ENCODE data around the gene HOXA2.

HOXA2 gene

GRCh38 chr7:27144781-27145164, 42.3 kb upstream of the HOXA2 start:
- no peaks in the 10 kb centered on the region for H3K4me1 Mint-ChIP-seq (ENCODE audit: low read depth)
- no peak overlapping the region for H3K4me3 Mint-ChIP-seq
- no peaks in the 10 kb centered on the region for H3K9me3 Mint-ChIP-seq
- no peak overlapping the region for H3K27ac Mint-ChIP-seq
- H3K27me3 Mint-ChIP-seq (ENCODE audit: low read depth) = peaks cover 38% of the 10 kb centered on the region
- no peak for DNase-seq (ENCODE audit: low spot score)
- no peaks in the 10 kb centered on the region for H3K36me3 Mint-ChIP-seq (ENCODE audit: low read depth)

GRCh38 chr7:27143950-27144780, 41.7 kb upstream of the HOXA2 start:
- Mint-ChIP-seq H3K4me1 (ENCODE audit: low read depth) (no peaks in the 10 kb centered on the region), H3K4me3 (no peak overlapping the region), H3K9me3 (no peaks in the 10 kb centered on the region), H3K36me3 (ENCODE audit: low read depth) (no peaks in the 10 kb centered on the region), H3K27me3 (ENCODE audit: low read depth) (peaks cover 31% of the 10 kb centered on the region), H3K27ac (no peak overlapping the region)
- no peak for DNase-seq (ENCODE audit: low spot score)

- Mint-ChIP-seq H3K27me3 (ENCODE audit: low read depth) (peaks cover 23% of the 10 kb centered on the region), H3K9me3 (no peaks in the 10 kb centered on the region), H3K36me3 (ENCODE audit: low read depth) (no peaks in the 10 kb centered on the region), H3K27ac (no peak within 1 kb of the TSS), H3K4me1 (ENCODE audit: low read depth) (no peaks in the 10 kb centered on the region), H3K4me3 (no peak within 1 kb of the TSS)
- no peak for DNase-seq (ENCODE audit: low spot score)
These were observed 40.8 kb upstream of the HOXA2 start, which contains the start of gene HOXA5 for GRCh38 chr7:27143023-27143949. Gene HOXA5 (minus strand): TSS chr7:27143681. CDS start chr7:27143607, 74 bp downstream.

GRCh38 chr7:27142580-27143022, 40.1 kb upstream of the HOXA2 start:
- H3K36me3 Mint-ChIP-seq (ENCODE audit: low read depth) = no peaks in the 10 kb centered on the region
- DNase-seq (ENCODE audit: low spot score) = no peak
- peaks cover 22% of the 10 kb centered on the region for H3K27me3 Mint-ChIP-seq (ENCODE audit: low read depth)
- H3K27ac Mint-ChIP-seq = no peak overlapping the region
- no peaks in the 10 kb centered on the region for H3K9me3 Mint-ChIP-seq
- H3K4me3 Mint-ChIP-seq = no peak overlapping the region
- H3K4me1 Mint-ChIP-seq (ENCODE audit: low read depth) = no peaks in the 10 kb centered on the region

- H3K36me3 Mint-ChIP-seq (ENCODE audit: low read depth) = no peaks in the 10 kb centered on the region
- H3K27ac Mint-ChIP-seq = no peak overlapping the region
- H3K4me1 Mint-ChIP-seq (ENCODE audit: low read depth) = no peaks in the 10 kb centered on the region
- DNase-seq (ENCODE audit: low spot score) = no peak
- H3K4me3 Mint-ChIP-seq = no peak overlapping the region
- peaks cover 21% of the 10 kb centered on the region for H3K27me3 Mint-ChIP-seq (ENCODE audit: low read depth)
- no peaks in the 10 kb centered on the region for H3K9me3 Mint-ChIP-seq
These were observed 39.6 kb upstream of the HOXA2 start for GRCh38 chr7:27141923-27142579.

- peaks cover 19% of the 10 kb centered on the region for H3K27me3 Mint-ChIP-seq (ENCODE audit: low read depth)
- H3K9me3 Mint-ChIP-seq = no peaks in the 10 kb centered on the region
- DNase-seq (ENCODE audit: low spot score) = no peak
- H3K27ac Mint-ChIP-seq = no peak overlapping the region
- no peak overlapping the region for H3K4me3 Mint-ChIP-seq
- H3K4me1 Mint-ChIP-seq (ENCODE audit: low read depth) = no peaks in the 10 kb centered on the region
- no peaks in the 10 kb centered on the region for H3K36me3 Mint-ChIP-seq (ENCODE audit: low read depth)
These were observed 38.8 kb upstream of the HOXA2 start for GRCh38 chr7:27141137-27141922.

- no peak overlapping the region for H3K4me3 Mint-ChIP-seq
These were observed 37.8 kb upstream of the HOXA2 start for GRCh38 chr7:27140126-27140857.

GRCh38 chr7:27139334-27140125, 37.0 kb upstream of the HOXA2 start:
- Mint-ChIP-seq H3K27ac (no peak overlapping the region), H3K4me3 (no peak overlapping the region), H3K27me3 (ENCODE audit: low read depth) (peaks cover 32% of the 10 kb centered on the region), H3K4me1 (ENCODE audit: low read depth) (peaks cover 3% of the 10 kb centered on the region), H3K36me3 (ENCODE audit: low read depth) (no peaks in the 10 kb centered on the region), H3K9me3 (no peaks in the 10 kb centered on the region)
- DNase-seq (ENCODE audit: low spot score) = no peak

More at GRCh38 chr7:27140126-27140857, 37.8 kb upstream of the HOXA2 start:
- Mint-ChIP-seq H3K36me3 (ENCODE audit: low read depth) (no peaks in the 10 kb centered on the region), H3K27ac (no peak overlapping the region), H3K9me3 (no peaks in the 10 kb centered on the region), H3K27me3 (ENCODE audit: low read depth) (peaks cover 25% of the 10 kb centered on the region), H3K4me1 (ENCODE audit: low read depth) (no peaks in the 10 kb centered on the region)
- DNase-seq (ENCODE audit: low spot score) = no peak

GRCh38 chr7:27138985-27139333, 36.5 kb upstream of the HOXA2 start:
- Mint-ChIP-seq H3K27ac (no peak overlapping the region), H3K4me1 (ENCODE audit: low read depth) (peaks cover 8% of the 10 kb centered on the region), H3K9me3 (no peaks in the 10 kb centered on the region), H3K4me3 (no peak overlapping the region), H3K36me3 (ENCODE audit: low read depth) (no peaks in the 10 kb centered on the region), H3K27me3 (ENCODE audit: low read depth) (peaks cover 37% of the 10 kb centered on the region)
- no peak for DNase-seq (ENCODE audit: low spot score)

GRCh38 chr7:27138472-27138871, 36.0 kb upstream of the HOXA2 start:
- Mint-ChIP-seq H3K27me3 (ENCODE audit: low read depth) (peaks cover 40% of the 10 kb centered on the region), H3K9me3 (no peaks in the 10 kb centered on the region), H3K4me3 (no peak overlapping the region), H3K27ac (no peak overlapping the region), H3K4me1 (ENCODE audit: low read depth) (peaks cover 11% of the 10 kb centered on the region), H3K36me3 (ENCODE audit: low read depth) (no peaks in the 10 kb centered on the region)
- no peak for DNase-seq (ENCODE audit: low spot score)

GRCh38 chr7:27137640-27138315, 35.3 kb upstream of the HOXA2 start:
- no peak for DNase-seq (ENCODE audit: low spot score)
- Mint-ChIP-seq H3K9me3 (no peaks in the 10 kb centered on the region), H3K4me1 (ENCODE audit: low read depth) (peaks cover 11% of the 10 kb centered on the region), H3K4me3 (no peak overlapping the region), H3K27ac (no peak overlapping the region), H3K36me3 (ENCODE audit: low read depth) (no peaks in the 10 kb centered on the region), H3K27me3 (ENCODE audit: low read depth) (peaks cover 46% of the 10 kb centered on the region)

- peaks cover 59% of the 10 kb centered on the region for H3K27me3 Mint-ChIP-seq (ENCODE audit: low read depth)
- DNase-seq (ENCODE audit: low spot score) = peak; percentile 20
- H3K27ac Mint-ChIP-seq = no peak overlapping the region
- H3K9me3 Mint-ChIP-seq = no peaks in the 10 kb centered on the region
- no peak overlapping the region for H3K4me3 Mint-ChIP-seq
- H3K36me3 Mint-ChIP-seq (ENCODE audit: low read depth) = peaks cover 2% of the 10 kb centered on the region
- peaks cover 11% of the 10 kb centered on the region for H3K4me1 Mint-ChIP-seq (ENCODE audit: low read depth)
These were observed 31.9 kb upstream of the HOXA2 start for GRCh38 chr7:27134392-27134791.
